ENCODE results near the gene CNKSR2. TPM values are rescaled to one million over a fixed set of nuclear protein-coding genes. Genes with fewer than 3 reads are reported as not detected.

The CNKSR2 gene
- total RNA-seq, 4 donors from 2014 or later = 4.8 to 20.2 TPM; not detected in 2

GRCh38 chrX:21581479-21581878 is 207.3 kb downstream of the CNKSR2 start:
- no peaks in the 10 kb centered on the region for H3K36me3 ChIP-seq
- no peaks in the 10 kb centered on the region for H3K4me1 ChIP-seq
- DNase-seq = no peak
- H3K4me3 ChIP-seq = no peak overlapping the region
- no peak overlapping the region for H3K27ac ChIP-seq
- no peaks in the 10 kb centered on the region for H3K27me3 ChIP-seq
- H3K9me3 ChIP-seq = no peaks in the 10 kb centered on the region
- intact Hi-C loops (cut with DNase I; ENCODE audit: low total_unique reads) = no loop called here
- no peak for TF ChIP-seq POLR2A (IDR thresholded peaks at IDR 0.05)
- TF ChIP-seq, protein P1, sequence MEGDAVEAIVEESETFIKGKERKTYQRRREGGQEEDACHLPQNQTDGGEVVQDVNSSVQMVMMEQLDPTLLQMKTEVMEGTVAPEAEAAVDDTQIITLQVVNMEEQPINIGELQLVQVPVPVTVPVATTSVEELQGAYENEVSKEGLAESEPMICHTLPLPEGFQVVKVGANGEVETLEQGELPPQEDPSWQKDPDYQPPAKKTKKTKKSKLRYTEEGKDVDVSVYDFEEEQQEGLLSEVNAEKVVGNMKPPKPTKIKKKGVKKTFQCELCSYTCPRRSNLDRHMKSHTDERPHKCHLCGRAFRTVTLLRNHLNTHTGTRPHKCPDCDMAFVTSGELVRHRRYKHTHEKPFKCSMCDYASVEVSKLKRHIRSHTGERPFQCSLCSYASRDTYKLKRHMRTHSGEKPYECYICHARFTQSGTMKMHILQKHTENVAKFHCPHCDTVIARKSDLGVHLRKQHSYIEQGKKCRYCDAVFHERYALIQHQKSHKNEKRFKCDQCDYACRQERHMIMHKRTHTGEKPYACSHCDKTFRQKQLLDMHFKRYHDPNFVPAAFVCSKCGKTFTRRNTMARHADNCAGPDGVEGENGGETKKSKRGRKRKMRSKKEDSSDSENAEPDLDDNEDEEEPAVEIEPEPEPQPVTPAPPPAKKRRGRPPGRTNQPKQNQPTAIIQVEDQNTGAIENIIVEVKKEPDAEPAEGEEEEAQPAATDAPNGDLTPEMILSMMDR (IDR thresholded peaks at IDR 0.05) = no peak

- DNase-seq = no peak
- Histone ChIP-seq H3K4me1 (no peaks in the 10 kb centered on the region), H3K4me3 (no peak overlapping the region), H3K27me3 (no peaks in the 10 kb centered on the region), H3K9me3 (no peaks in the 10 kb centered on the region), H3K36me3 (no peaks in the 10 kb centered on the region), H3K27ac (no peak overlapping the region)
- TF ChIP-seq POLR2A (IDR thresholded peaks at IDR 0.05) = no peak
- TF ChIP-seq, protein P1 (IDR thresholded peaks at IDR 0.05) = no peak
- intact Hi-C loops (cut with DNase I; ENCODE audit: low total_unique reads) = no loop called here
Measured at GRCh38 chrX:21586001-21586400, 211.8 kb downstream of the CNKSR2 start.

- DNase-seq = no peak
- no peaks in the 10 kb centered on the region for H3K36me3 ChIP-seq
- TF ChIP-seq POLR2A (IDR thresholded peaks at IDR 0.05) = no peak
- TF ChIP-seq, protein P1 (IDR thresholded peaks at IDR 0.05) = no peak
Measured at GRCh38 chrX:21590012-21590776, 216.0 kb downstream of the CNKSR2 start.

GRCh38 chrX:21606002-21606401 is 231.8 kb downstream of the CNKSR2 start:
- intact Hi-C loops (cut with DNase I; ENCODE audit: low total_unique reads) = no loop called here
- TF ChIP-seq POLR2A (IDR thresholded peaks at IDR 0.05) = no peak
- TF ChIP-seq, protein P1 (IDR thresholded peaks at IDR 0.05) = no peak
- H3K9me3 ChIP-seq = no peaks in the 10 kb centered on the region
- H3K4me1 ChIP-seq = no peaks in the 10 kb centered on the region
- no peaks in the 10 kb centered on the region for H3K36me3 ChIP-seq
- no peak overlapping the region for H3K27ac ChIP-seq
- no peaks in the 10 kb centered on the region for H3K27me3 ChIP-seq
- no peak for DNase-seq
- H3K4me3 ChIP-seq = no peak overlapping the region

More at GRCh38 chrX:21590012-21590776, 216.0 kb downstream of the CNKSR2 start:
- Histone ChIP-seq H3K4me3 (no peak overlapping the region), H3K27me3 (no peaks in the 10 kb centered on the region), H3K9me3 (no peaks in the 10 kb centered on the region), H3K4me1 (no peaks in the 10 kb centered on the region), H3K27ac (no peak overlapping the region)
- intact Hi-C loops (cut with DNase I; ENCODE audit: low total_unique reads) = no loop called here

GRCh38 chrX:21610168-21610567 is 235.9 kb downstream of the CNKSR2 start:
- no peaks in the 10 kb centered on the region for H3K9me3 ChIP-seq
- DNase-seq = no peak
- TF ChIP-seq, protein P1 (IDR thresholded peaks at IDR 0.05) = no peak
- TF ChIP-seq POLR2A (IDR thresholded peaks at IDR 0.05) = no peak

More at GRCh38 chrX:21610168-21610567, 235.9 kb downstream of the CNKSR2 start:
- Histone ChIP-seq H3K27ac (no peak overlapping the region), H3K4me3 (no peak overlapping the region), H3K27me3 (no peaks in the 10 kb centered on the region), H3K36me3 (no peaks in the 10 kb centered on the region), H3K4me1 (no peaks in the 10 kb centered on the region)
- intact Hi-C loops (cut with DNase I; ENCODE audit: low total_unique reads) = no loop called here

Data from uterus (tissue), 4 donors.